Common myeloid progenitor, CD34-positive (primary cell): ENCODE data around the gene PRKCA.
"Not testable (repeated sequence)": the region's sequence is repeated elsewhere in the genome, so short reads cannot be mapped to it uniquely, and the experiment has no call there.

ENCODE experiments used
- CTCF ChIA-PET: fragments of 350-600 bp; sonication (Branson Sonifier 250); formaldehyde crosslinking; loops from one replicate; lab custom pipeline; 2021; ENCODE audit warnings: antibody characterized with exemption; lab: Charles Lee
- POLR2A ChIA-PET: fragments of 350-600 bp; sonication (Branson Sonifier 250); formaldehyde crosslinking; loops from one replicate; lab custom pipeline; 2021; ENCODE audit warnings: antibody characterized with exemption; lab: Charles Lee
- DNase-seq, 3 donors: peaks; one replicate each; pipeline versions ENCODE4 v3.0.0 to v3.0.0-alpha.2; 2013
- H3K27ac ChIP-seq, 2 experiments: 1 replicate in 1 of 2; 2 replicates in 1 of 2; pipeline ENCODE4 v1.7.0; 2013; ENCODE audit warnings: inconsistent platforms in 2 of 2, low read length in 2 of 2, mild to moderate bottlenecking in 2 of 2, low read depth in 1 of 2, moderate library complexity in 1 of 2; ENCODE audit not compliant: severe bottlenecking in 2 of 2, insufficient read depth in 1 of 2, poor library complexity in 1 of 2
- H3K27me3 ChIP-seq, 5 experiments: replicated peaks in 2 of 5; 1 replicate in 3 of 5; 2 replicates in 2 of 5; pipeline versions ENCODE4 v1.6.1 to v1.7.0; 2013; ENCODE audit warnings: low read length in 4 of 5, mild to moderate bottlenecking in 2 of 5, moderate library complexity in 2 of 5, inconsistent platforms in 1 of 5; ENCODE audit not compliant: insufficient read depth in 5 of 5, control insufficient read depth in 4 of 5
- H3K36me3 ChIP-seq, 4 experiments: 1 replicate in 2 of 4; 2 replicates in 2 of 4; pipeline versions ENCODE4 v1.6.1 to v1.7.0; 2013; ENCODE audit warnings: low read length in 3 of 4, control low read depth in 1 of 4, mild to moderate bottlenecking in 1 of 4; ENCODE audit not compliant: control insufficient read depth in 4 of 4, insufficient read depth in 4 of 4
- H3K4me1 ChIP-seq, 4 experiments: 1 replicate in 3 of 4; 2 replicates in 1 of 4; pipeline versions ENCODE4 v1.6.1 to v1.7.1; 2013; ENCODE audit warnings: low read length in 3 of 4, mild to moderate bottlenecking in 3 of 4, control low read depth in 1 of 4, inconsistent platforms in 1 of 4, moderate library complexity in 1 of 4; ENCODE audit not compliant: control insufficient read depth in 4 of 4, insufficient read depth in 4 of 4; ENCODE audit errors: control extremely low read depth in 1 of 4
- H3K4me3 ChIP-seq, 7 experiments: 1 replicate in 4 of 7; 2 replicates in 3 of 7; pipeline versions ENCODE4 v1.5.1 to v1.7.0; 2013; ENCODE audit warnings: mild to moderate bottlenecking in 7 of 7, low read length in 6 of 7, moderate library complexity in 6 of 7, inconsistent platforms in 2 of 7, low read depth in 2 of 7, control low read depth in 1 of 7; ENCODE audit not compliant: insufficient read depth in 4 of 7, control insufficient read depth in 1 of 7; ENCODE audit errors: extremely low read depth in 1 of 7
- H3K9me3 ChIP-seq, 5 experiments: 1 replicate in 4 of 5; 2 replicates in 1 of 5; pipeline versions ENCODE4 v1.6.1 to v1.7.1; 2013; ENCODE audit warnings: low read length in 4 of 5, mild to moderate bottlenecking in 2 of 5, inconsistent platforms in 1 of 5, low read depth in 1 of 5, moderate library complexity in 1 of 5; ENCODE audit not compliant: control insufficient read depth in 4 of 5, insufficient read depth in 2 of 5; ENCODE audit errors: control extremely low read depth in 1 of 5
- WGBS: methylation state at CpG from one replicate; pipeline ENCODE4 v1.1.5; 2013; ENCODE audit not compliant: insufficient coverage; 5-methylcytosine and 5-hydroxymethylcytosine counted together

Gene PRKCA

DNA sequence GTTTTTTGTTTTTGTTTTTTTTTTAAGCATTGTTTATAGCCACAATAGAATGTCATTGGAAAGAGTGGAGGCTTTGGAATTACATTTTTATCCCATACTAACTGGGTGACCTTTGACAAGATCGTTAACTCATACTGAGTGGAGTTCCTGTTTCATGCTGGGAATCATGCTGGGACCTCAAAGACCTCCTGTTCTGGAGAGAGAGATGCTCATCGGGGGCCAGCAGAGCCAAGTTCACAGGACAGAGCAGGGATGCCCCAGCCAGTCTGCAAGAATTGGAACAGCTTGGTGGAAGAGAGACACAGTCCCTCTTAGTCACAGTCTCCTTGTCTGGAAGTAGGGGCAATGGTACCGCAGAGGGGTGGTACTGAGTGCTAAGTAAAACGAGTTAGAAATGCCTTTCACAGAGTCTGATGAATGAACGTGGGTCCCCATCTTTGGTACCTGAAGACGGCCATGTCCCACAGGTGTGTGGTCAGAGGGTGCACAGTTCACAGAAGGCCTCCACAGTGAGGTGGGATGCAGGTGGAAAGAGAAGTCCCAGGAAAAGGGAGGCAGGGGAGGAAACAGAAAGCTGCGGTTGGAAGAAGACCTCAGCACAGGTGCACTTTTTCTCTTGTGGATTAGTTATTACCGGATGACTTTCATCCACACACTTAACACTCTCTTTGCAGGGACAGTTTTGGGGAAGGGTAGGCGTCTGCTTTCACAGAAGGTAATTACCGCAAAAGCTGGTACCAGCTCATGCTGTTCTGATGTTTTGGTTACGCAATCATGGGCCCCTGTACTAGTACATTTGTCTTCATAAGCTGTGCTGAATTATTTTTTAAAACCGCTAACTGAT lies 147.8 kb downstream of the PRKCA start:
- H3K27me3 ChIP-seq: no peaks in the 10 kb centered on the region
- POLR2A ChIA-PET: no interaction called here
- H3K4me3 ChIP-seq: no peak overlapping the region
- CTCF ChIA-PET: no interaction called here
- peaks cover 0 to 7% (median 0%) of the 10 kb centered on the region in 5 experiments for H3K9me3 ChIP-seq
- peaks cover 0 to 7% (median 2%) of the 10 kb centered on the region in 4 experiments for H3K4me1 ChIP-seq
- no peak for DNase-seq
- no peaks in the 10 kb centered on the region for H3K36me3 ChIP-seq
- WGBS: 95% methylated on average over 9 of the region's 12 CpGs
- no peak overlapping the region for H3K27ac ChIP-seq

DNA sequence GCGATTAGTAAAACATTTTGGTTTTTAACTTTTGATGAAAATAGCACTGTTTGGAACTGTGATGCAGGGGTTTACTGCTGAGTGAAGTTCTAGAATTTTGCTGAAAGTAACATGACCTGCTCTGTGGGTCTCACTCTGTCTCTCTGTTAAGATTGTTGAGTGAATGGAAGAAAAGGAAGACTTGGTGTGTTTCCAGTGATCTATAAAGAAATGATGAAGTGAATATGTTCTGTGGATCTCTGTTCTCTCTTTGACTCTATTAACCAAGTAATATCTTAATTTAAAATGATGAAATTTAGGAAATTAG lies 148.4 kb downstream of the PRKCA start:
- Histone ChIP-seq H3K9me3 (peaks cover 0 to 4% (median 0%) of the 10 kb centered on the region in 5 experiments), H3K4me3 (no peak overlapping the region), H3K4me1 (peaks cover 0 to 7% (median 2%) of the 10 kb centered on the region in 4 experiments), H3K27ac (no peak overlapping the region), H3K27me3 (no peaks in the 10 kb centered on the region), H3K36me3 (no peaks in the 10 kb centered on the region)
- CTCF ChIA-PET: no interaction called here
- WGBS: no CpG with 5 or more reads among the region's 1 CpG
- no peak for DNase-seq
- POLR2A ChIA-PET: no interaction called here

DNA sequence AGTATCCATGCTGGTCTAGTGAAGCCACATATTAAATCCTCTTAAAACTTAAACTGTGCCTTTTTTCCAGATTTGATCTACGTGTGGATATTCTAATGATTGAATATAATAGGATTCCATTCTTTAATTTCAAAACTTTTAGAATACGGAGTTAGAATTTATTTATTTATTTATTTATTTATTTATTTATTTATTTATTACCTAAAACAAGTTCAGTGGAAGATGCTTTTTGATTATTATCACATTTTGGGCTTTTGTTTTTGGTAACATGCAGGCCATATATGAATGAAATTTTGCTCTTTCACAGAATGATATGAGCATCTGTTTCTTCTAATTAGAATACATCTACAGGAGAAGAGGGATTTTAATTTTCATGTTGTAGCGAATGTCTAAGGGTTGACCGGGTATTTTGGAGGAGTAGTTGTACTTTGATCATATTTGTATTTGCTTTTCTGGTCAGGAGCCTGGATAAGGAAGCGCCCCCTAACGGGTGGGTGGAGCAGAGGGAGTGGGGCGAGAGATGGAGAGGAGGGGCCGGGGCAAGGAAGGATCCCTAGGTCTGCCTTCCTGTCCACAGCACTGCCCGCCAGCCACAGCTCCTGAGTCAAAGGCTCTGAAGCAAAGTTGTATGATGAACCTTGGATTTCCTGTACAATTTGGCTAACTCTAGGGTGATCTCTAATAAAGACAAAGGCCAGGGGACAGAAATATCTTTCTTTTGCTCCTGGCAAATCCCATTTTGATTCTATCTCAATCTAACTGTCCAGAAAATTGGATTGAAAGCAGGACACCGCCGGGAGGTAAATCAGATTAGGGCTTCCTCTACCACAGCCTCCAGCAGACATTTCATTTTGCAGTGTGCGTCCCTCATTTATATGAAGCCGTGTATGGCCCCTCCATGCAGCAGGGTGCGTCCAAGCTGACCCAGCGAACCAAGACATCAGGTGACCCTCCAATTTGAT lies 149.1 kb downstream of the PRKCA start:
- no peak for DNase-seq
- no peaks in the 10 kb centered on the region for H3K9me3 ChIP-seq
- WGBS: 82% methylated on average over 12 of the region's 15 CpGs
- H3K4me1 ChIP-seq: peaks cover 0 to 4% (median 2%) of the 10 kb centered on the region in 4 experiments
- no peak overlapping the region for H3K27ac ChIP-seq
- CTCF ChIA-PET: no interaction called here
- no peak overlapping the region for H3K4me3 ChIP-seq
- H3K36me3 ChIP-seq: no peaks in the 10 kb centered on the region
- H3K27me3 ChIP-seq: no peaks in the 10 kb centered on the region
- POLR2A ChIA-PET: no interaction called here

DNA sequence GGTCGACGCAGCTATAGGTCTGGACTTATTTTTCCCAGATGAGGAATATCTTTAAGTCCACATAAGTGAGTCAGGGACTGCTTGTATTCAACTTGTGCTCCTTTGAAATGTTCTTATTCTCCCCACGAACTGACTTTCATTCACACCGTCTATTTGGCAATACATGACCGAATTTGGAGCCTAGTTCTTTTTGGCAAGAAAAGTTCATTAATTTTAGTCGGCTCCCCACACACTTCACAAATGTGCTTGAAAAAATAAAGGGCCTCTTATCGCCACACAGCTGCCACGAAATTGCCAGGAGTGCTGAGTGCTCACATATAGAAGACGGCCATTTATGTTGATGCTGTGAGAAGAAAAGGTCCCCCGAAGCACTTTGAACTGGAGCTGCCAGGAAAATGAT lies 152.6 kb downstream of the PRKCA start:
- DNase-seq: no peak
- H3K36me3 ChIP-seq: no peaks in the 10 kb centered on the region
- WGBS: 100% methylated on average over 10 of the region's 10 CpGs
- no peaks in the 10 kb centered on the region for H3K27me3 ChIP-seq
- CTCF ChIA-PET: no interaction called here
- H3K4me3 ChIP-seq: no peak overlapping the region
- peaks cover 0 to 4% (median 0%) of the 10 kb centered on the region in 4 experiments for H3K4me1 ChIP-seq
- H3K27ac ChIP-seq: no peak overlapping the region
- peaks cover 0 to 12% (median 4%) of the 10 kb centered on the region in 5 experiments for H3K9me3 ChIP-seq
- POLR2A ChIA-PET: no interaction called here

DNA sequence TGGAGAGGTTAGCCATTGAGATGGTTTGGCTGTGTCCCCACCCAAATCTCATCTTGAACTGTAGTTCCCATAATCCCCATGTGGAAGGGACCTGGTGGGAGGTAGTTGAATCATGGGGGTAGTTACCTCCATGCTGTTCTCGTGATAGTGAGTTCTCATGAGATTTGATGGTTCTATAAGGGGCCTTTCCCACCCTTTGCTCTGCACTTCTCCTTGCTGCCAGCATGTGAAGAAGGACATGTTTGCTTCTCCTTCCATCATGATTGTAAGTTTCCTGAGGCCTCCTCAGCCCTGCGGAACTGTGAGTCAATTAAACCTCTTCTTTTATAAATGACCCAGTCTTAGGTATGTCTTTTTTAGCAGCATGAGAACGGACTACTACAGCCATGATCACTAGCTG lies 155.1 kb downstream of the PRKCA start:
- CTCF ChIA-PET, H3K4me1 ChIP-seq: not testable (repeated sequence)
- 100% methylated on average over 3 of the region's 3 CpGs for WGBS

DNA sequence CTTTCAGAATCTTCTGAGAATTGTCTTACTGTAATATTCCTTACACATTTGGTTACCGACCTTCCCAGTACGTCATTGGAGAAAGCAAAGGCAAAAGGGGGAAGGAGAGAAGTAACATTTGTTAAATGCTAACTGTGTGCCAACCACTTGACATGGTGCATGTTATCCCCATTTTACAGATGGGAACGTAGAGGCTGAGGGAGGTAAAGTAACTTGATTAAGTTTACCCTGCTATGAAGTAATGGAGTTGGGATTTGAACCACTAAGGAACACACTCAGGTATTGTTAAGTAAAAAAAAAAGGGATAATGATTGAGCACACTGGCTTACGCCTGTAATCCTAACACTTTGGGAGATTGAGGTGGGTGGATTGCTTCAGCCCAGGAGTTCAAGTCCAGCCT lies 156.4 kb downstream of the PRKCA start:
- no peak overlapping the region for H3K4me3 ChIP-seq
- WGBS: 92% methylated on average over 4 of the region's 4 CpGs
- no peaks in the 10 kb centered on the region for H3K36me3 ChIP-seq
- ChIA-PET POLR2A (no interaction called here), CTCF (no interaction called here)
- H3K9me3 ChIP-seq: peaks cover 0 to 12% (median 4%) of the 10 kb centered on the region in 5 experiments
- H3K27ac ChIP-seq: no peak overlapping the region
- DNase-seq: no peak
- no peaks in the 10 kb centered on the region for H3K4me1 ChIP-seq
- no peaks in the 10 kb centered on the region for H3K27me3 ChIP-seq

More for the DNA sequence above, 155.1 kb downstream of the PRKCA start:
- DNase-seq, H3K4me3 ChIP-seq, H3K27ac ChIP-seq, H3K27me3 ChIP-seq, H3K36me3 ChIP-seq, POLR2A ChIA-PET: not testable (repeated sequence)
- peaks cover 0 to 12% (median 4%) of the 10 kb centered on the region in 5 experiments for H3K9me3 ChIP-seq
